Panc1 (cell line): ENCODE measurements around the gene TPBG. TPM values are rescaled to one million over a fixed set of nuclear protein-coding genes. Genes with fewer than 3 reads are reported as not detected.

Experiments used
- ATAC-seq: fragments of 200-7000 bp; cut with Tn5 transposase; 2 replicates; pipeline ENCODE4 v1.9.1; 2020; ENCODE audit warnings: mild to moderate bottlenecking, moderate library complexity
- BruUV-seq: library from RNA; stranded (reverse); fragments of 400-500 nt; replicated peaks from 2 replicates; lab custom pipeline; 2021; lab: Mats Ljungman, UMichigan
- CTCF ChIA-PET: fragments of 300-600 bp; sonication (Branson Sonifier 250); formaldehyde crosslinking; loops from one replicate; lab custom pipeline; 2022; ENCODE audit warnings: antibody characterized with exemption; lab: Charles Lee
- POLR2A ChIA-PET: fragments of 300-600 bp; sonication (Branson Sonifier 250); formaldehyde crosslinking; loops from one replicate; lab custom pipeline; 2022; ENCODE audit warnings: antibody characterized with exemption; lab: Charles Lee
- DNase-seq: peaks from one replicate; pipeline ENCODE4 v3.0.0-alpha.2; 2010; ENCODE audit warnings: low read depth, low spot score
- H3K27ac ChIP-seq: 2 replicates; pipeline ENCODE4 v1.5.1; 2011; ENCODE audit warnings: mild to moderate bottlenecking, low read length, inconsistent platforms
- H3K27me3 ChIP-seq: fragments of 200-500 bp; sonication (Bioruptor generic); 2 replicates; pipeline ENCODE4 v1.6.0; 2014; ENCODE audit warnings: low read length, inconsistent platforms; ENCODE audit not compliant: control insufficient read depth, insufficient read depth
- H3K36me3 ChIP-seq: fragments of 200-500 bp; sonication (Bioruptor generic); 2 replicates; pipeline ENCODE4 v1.5.1; 2014; ENCODE audit warnings: inconsistent platforms, mild to moderate bottlenecking, low read length, moderate library complexity; ENCODE audit not compliant: control insufficient read depth, insufficient read depth
- H3K4me1 ChIP-seq: 2 replicates; pipeline ENCODE4 v1.5.1; 2011; ENCODE audit warnings: inconsistent platforms, mild to moderate bottlenecking, low read length, moderate library complexity; ENCODE audit not compliant: control insufficient read depth, insufficient read depth
- H3K4me3 ChIP-seq, 2 experiments: 2 replicates each; pipeline ENCODE4 v1.5.1; 2011 to 2012; ENCODE audit warnings: low read depth in 2 of 2, low read length in 2 of 2, mild to moderate bottlenecking in 2 of 2, inconsistent platforms in 1 of 2, moderate library complexity in 1 of 2
- H3K9me3 ChIP-seq: fragments of 200-500 bp; sonication (Bioruptor generic); 2 replicates; pipeline ENCODE4 v1.5.1; 2014; ENCODE audit warnings: low read depth, mild to moderate bottlenecking, inconsistent platforms, low read length, moderate library complexity; ENCODE audit not compliant: control insufficient read depth, insufficient read depth
- CTCF ChIP-seq: fragments of 450-650 bp; IDR thresholded peaks from 2 replicates; pipeline ENCODE4 v1.5.1; 2017; ENCODE audit warnings: mild to moderate bottlenecking
- POLR2AphosphoS5 ChIP-seq: IDR thresholded peaks from 2 replicates; pipeline ENCODE4 v1.6.1; 2012; ENCODE audit warnings: mild to moderate bottlenecking, low read depth, low read length, moderate library complexity
- REST ChIP-seq, 2 experiments: IDR thresholded peaks; 2 replicates each; pipeline ENCODE4 v1.6.1; 2011 to 2012; ENCODE audit warnings: low read depth in 2 of 2, control low read depth in 1 of 2, low read length in 1 of 2, mild to moderate bottlenecking in 1 of 2, moderate library complexity in 1 of 2; ENCODE audit not compliant: insufficient read depth in 1 of 2
- SIN3A ChIP-seq: IDR thresholded peaks from 2 replicates; pipeline ENCODE4 v1.6.1; 2012; ENCODE audit warnings: low read depth, mild to moderate bottlenecking, low read length, moderate library complexity, borderline replicate concordance; ENCODE audit not compliant: insufficient read depth
- TCF7L2 ChIP-seq: IDR thresholded peaks from 2 replicates; pipeline ENCODE4 v1.6.1; 2011; ENCODE audit warnings: mild to moderate bottlenecking, low read depth, low read length, inconsistent platforms
- in situ Hi-C: cut with HindIII; loops from 2 replicates; pipeline ENCODE4 v1.10.0; 2016; ENCODE audit warnings: low sequenced_read_pairs, low pct_unique_long_range_greater_than_20kb
- intact Hi-C: fragments of 100-400 bp; cut with micrococcal nuclease; formaldehyde crosslinking; loops from one replicate; pipeline ENCODE4 v1.10.0; 2022; ENCODE audit not compliant: unreplicated experiment
- total RNA-seq: library from RNA; stranded (reverse); gene quantifications from one replicate; pipeline ENCODE4 v1.2.1, GENCODE V29; 2021; ENCODE audit not compliant: unreplicated experiment

Gene TPBG
- total RNA-seq, 1 experiment from 2014 or later = 84.1 TPM

- no peak for ATAC-seq
- Histone ChIP-seq H3K27me3 (no peaks in the 10 kb centered on the region), H3K36me3 (no peaks in the 10 kb centered on the region), H3K9me3 (no peaks in the 10 kb centered on the region), H3K4me3 (no peak overlapping the region), H3K27ac (no peak overlapping the region), H3K4me1 (no peaks in the 10 kb centered on the region)
- no TSS peak for BruUV-seq
- POLR2A ChIA-PET = no interaction called here
- in situ Hi-C loops = no loop called here
- intact Hi-C loops = no loop called here
- TF ChIP-seq TCF7L2 (no peak), REST (IDR thresholded peaks at IDR 0.05; ENCODE audit: insufficient read depth in 1 of 2, low read depth in 2 of 2, low read length in 1 of 2) (no peak), POLR2AphosphoS5 (no peak), SIN3A (no peak), CTCF (no peak)
- no peak for DNase-seq
- CTCF ChIA-PET = no interaction called here
These were observed 52.7 kb downstream of the TPBG start for GRCh38 chr6:82416346-82416745.

Other genes with a start within 250 kb of the TPBG start
- 73.2 TPM for gene IBTK, start 116.1 kb upstream of the TPBG start, total RNA-seq